Neural progenitor cell (in vitro differentiated cells): ENCODE measurements around the gene TMPRSS6. TPM values are rescaled to one million over a fixed set of nuclear protein-coding genes. Genes with fewer than 3 reads are reported as not detected.
A peak's percentile ranks its signal among the peaks of the same experiment; 100 is the strongest.

ENCODE experiments used
- DNase-seq: peaks from one replicate; pipeline ENCODE4 v3.0.0-alpha.2; 2016; ENCODE audit warnings: low spot score
- H2AFZ ChIP-seq: fragments of 200-600 bp; sonication (generic); replicated peaks from 2 replicates; pipeline ENCODE4 v1.6.1; 2016; ENCODE audit warnings: antibody characterized with exemption
- H3F3A ChIP-seq: fragments of 200-600 bp; sonication (generic); 2 replicates; pipeline ENCODE4 v1.6.1; 2016; ENCODE audit warnings: antibody characterized with exemption, low read depth
- H3K27ac ChIP-seq: fragments of 200-600 bp; sonication (generic); 2 replicates; pipeline ENCODE4 v1.5.1; 2016; ENCODE audit warnings: mild to moderate bottlenecking
- H3K27me3 ChIP-seq: fragments of 200-600 bp; sonication (generic); 2 replicates; pipeline ENCODE4 v1.6.1; 2016; ENCODE audit warnings: mild to moderate bottlenecking, moderate library complexity
- H3K36me3 ChIP-seq: fragments of 200-600 bp; sonication (generic); 2 replicates; pipeline ENCODE4 v1.5.1; 2016
- H3K4me1 ChIP-seq: fragments of 200-600 bp; sonication (generic); 2 replicates; pipeline ENCODE4 v1.6.1; 2016; ENCODE audit warnings: mixed run types
- H3K4me2 ChIP-seq: fragments of 200-600 bp; sonication (generic); 2 replicates; pipeline ENCODE4 v1.6.1; 2016
- H3K4me3 ChIP-seq: fragments of 200-600 bp; sonication (generic); 2 replicates; pipeline ENCODE4 v1.5.1; 2016
- H3K79me2 ChIP-seq: fragments of 200-600 bp; sonication (generic); 2 replicates; pipeline ENCODE4 v1.6.1; 2016; ENCODE audit warnings: low read depth
- H3K9ac ChIP-seq: fragments of 200-600 bp; sonication (generic); 2 replicates; pipeline ENCODE4 v1.6.1; 2016
- H3K9me3 ChIP-seq: fragments of 200-600 bp; sonication (generic); 2 replicates; pipeline ENCODE4 v1.5.1; 2016; ENCODE audit warnings: low read depth
- H4K20me1 ChIP-seq: fragments of 200-600 bp; sonication (generic); 2 replicates; pipeline ENCODE4 v1.6.1; 2016; ENCODE audit warnings: low read depth
- H3K27ac Mint-ChIP-seq: 3 replicates; pipeline ENCODE4 v1.8.0; 2021; ENCODE audit warnings: mixed read lengths
- H3K27me3 Mint-ChIP-seq: 2 replicates; pipeline ENCODE4 v1.8.0; 2022; ENCODE audit warnings: low read depth, mild to moderate bottlenecking, inconsistent platforms, moderate library complexity, mixed read lengths; ENCODE audit not compliant: insufficient read depth
- H3K36me3 Mint-ChIP-seq: 3 replicates; pipeline ENCODE4 v1.8.0; 2021; ENCODE audit warnings: mixed read lengths
- H3K4me1 Mint-ChIP-seq: 3 replicates; pipeline ENCODE4 v1.8.0; 2021; ENCODE audit warnings: mixed read lengths
- H3K4me3 Mint-ChIP-seq: 3 replicates; pipeline ENCODE4 v1.8.0; 2021; ENCODE audit warnings: mild to moderate bottlenecking, moderate library complexity, mixed read lengths
- H3K9me3 Mint-ChIP-seq: 3 replicates; pipeline ENCODE4 v1.8.0; 2020; ENCODE audit warnings: mixed read lengths
- EZH2 ChIP-seq: fragments of 200-600 bp; sonication (generic); IDR thresholded peaks from 2 replicates; pipeline ENCODE4 v1.6.1; 2017; ENCODE audit warnings: antibody characterized with exemption, mild to moderate bottlenecking, moderate library complexity
- EZH2phosphoT487 ChIP-seq: fragments of 200-600 bp; sonication (generic); IDR thresholded peaks from 2 replicates; pipeline ENCODE4 v1.6.1; 2017; ENCODE audit warnings: antibody characterized with exemption
- total RNA-seq: library from RNA; depleted of rRNA; stranded (reverse); fragments of >200 nt; gene quantifications from 2 replicates; pipeline ENCODE4 v1.2.3, GENCODE V29; 2015; ENCODE audit warnings: low replicate concordance
- TF ChIP-seq, protein P1 (sequence below): fragments of 200-600 bp; sonication (generic); IDR thresholded peaks from 2 replicates; pipeline ENCODE4 v1.5.1; 2017; ENCODE audit warnings: antibody characterized with exemption, mild to moderate bottlenecking

The TMPRSS6 gene
- total RNA-seq, 1 donor from 2014 or later, result not detected

DNA sequence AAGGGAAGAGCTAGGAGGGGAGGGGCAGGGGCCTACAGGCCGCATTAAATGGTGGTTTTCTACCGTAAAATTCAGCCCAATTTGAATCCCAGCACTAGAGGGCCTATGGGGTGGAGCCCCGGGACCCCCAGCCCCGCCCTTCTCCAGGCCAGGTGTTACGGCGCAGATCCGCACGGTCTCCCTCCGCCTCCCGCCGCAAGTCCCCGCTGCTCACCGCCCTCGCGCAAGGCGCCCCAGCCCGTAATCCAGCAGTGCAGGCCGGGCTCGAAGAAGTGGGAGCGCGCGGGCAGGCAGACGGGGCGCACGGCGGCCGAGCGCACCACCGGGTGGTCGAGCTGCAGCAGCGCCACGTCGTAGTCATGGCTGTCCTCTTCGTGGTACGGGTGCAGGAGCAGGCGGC is 40.7 kb downstream of the TMPRSS6 start:
- Histone ChIP-seq H3K4me3 (peak overlapping the region; percentile 41), H2AFZ (peak overlapping the region; percentile 84), H3K9ac (no peak overlapping the region), H3K36me3 (no peaks in the 10 kb centered on the region), H3K27me3 (peaks cover 67% of the 10 kb centered on the region), H4K20me1 (peaks cover 3% of the 10 kb centered on the region), H3K79me2 (no peaks in the 10 kb centered on the region), H3K27ac (no peak overlapping the region), H3K4me2 (peak overlapping the region; percentile 81), H3F3A (no peaks in the 10 kb centered on the region), H3K9me3 (no peaks in the 10 kb centered on the region), H3K4me1 (no peaks in the 10 kb centered on the region)
- peak; percentile 76 for DNase-seq
- Mint-ChIP-seq H3K27me3 (peaks cover 16% of the 10 kb centered on the region), H3K27ac (no peak overlapping the region), H3K36me3 (no peaks in the 10 kb centered on the region), H3K9me3 (no peaks in the 10 kb centered on the region), H3K4me1 (no peaks in the 10 kb centered on the region), H3K4me3 (no peak overlapping the region)
- TF ChIP-seq, protein P1, sequence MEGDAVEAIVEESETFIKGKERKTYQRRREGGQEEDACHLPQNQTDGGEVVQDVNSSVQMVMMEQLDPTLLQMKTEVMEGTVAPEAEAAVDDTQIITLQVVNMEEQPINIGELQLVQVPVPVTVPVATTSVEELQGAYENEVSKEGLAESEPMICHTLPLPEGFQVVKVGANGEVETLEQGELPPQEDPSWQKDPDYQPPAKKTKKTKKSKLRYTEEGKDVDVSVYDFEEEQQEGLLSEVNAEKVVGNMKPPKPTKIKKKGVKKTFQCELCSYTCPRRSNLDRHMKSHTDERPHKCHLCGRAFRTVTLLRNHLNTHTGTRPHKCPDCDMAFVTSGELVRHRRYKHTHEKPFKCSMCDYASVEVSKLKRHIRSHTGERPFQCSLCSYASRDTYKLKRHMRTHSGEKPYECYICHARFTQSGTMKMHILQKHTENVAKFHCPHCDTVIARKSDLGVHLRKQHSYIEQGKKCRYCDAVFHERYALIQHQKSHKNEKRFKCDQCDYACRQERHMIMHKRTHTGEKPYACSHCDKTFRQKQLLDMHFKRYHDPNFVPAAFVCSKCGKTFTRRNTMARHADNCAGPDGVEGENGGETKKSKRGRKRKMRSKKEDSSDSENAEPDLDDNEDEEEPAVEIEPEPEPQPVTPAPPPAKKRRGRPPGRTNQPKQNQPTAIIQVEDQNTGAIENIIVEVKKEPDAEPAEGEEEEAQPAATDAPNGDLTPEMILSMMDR, result no peak
- TF ChIP-seq EZH2, result peak; percentile 69

DNA sequence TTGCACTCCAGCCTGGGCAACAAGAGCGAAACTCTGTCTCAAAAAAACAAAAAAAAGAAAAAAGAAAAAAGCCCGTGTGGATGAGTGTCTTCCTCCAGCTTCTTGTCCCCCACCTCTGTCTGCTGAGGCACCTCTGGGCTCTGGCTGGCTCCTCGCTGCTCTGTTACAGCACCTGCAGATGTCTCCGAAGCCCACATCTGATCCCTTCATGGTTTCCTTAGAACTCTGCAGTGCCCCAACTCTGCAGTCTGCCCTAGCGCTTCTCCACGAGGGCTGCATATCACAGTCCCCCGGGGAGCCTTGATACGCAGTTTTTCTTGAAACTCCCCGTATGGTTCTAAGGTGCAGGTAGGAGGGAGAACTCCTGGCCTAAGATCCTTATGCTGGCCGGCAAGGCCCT is 42.1 kb downstream of the TMPRSS6 start:
- Mint-ChIP-seq H3K36me3 (no peaks in the 10 kb centered on the region), H3K27ac (no peak overlapping the region), H3K4me1 (no peaks in the 10 kb centered on the region), H3K27me3 (peaks cover 19% of the 10 kb centered on the region), H3K4me3 (no peak overlapping the region), H3K9me3 (no peaks in the 10 kb centered on the region)
- H3K36me3 ChIP-seq, result no peaks in the 10 kb centered on the region
- H3K27ac ChIP-seq, result no peak overlapping the region
- no peaks in the 10 kb centered on the region for H3F3A ChIP-seq
- no peak overlapping the region for H3K4me2 ChIP-seq
- H3K4me3 ChIP-seq, result no peak overlapping the region
- H3K27me3 ChIP-seq, result peaks cover 59% of the 10 kb centered on the region
- no peak overlapping the region for H2AFZ ChIP-seq
- TF ChIP-seq, protein P1, result no peak
- TF ChIP-seq EZH2phosphoT487 (no peak), EZH2 (no peak)
- H3K9ac ChIP-seq, result no peak overlapping the region
- H3K9me3 ChIP-seq, result no peaks in the 10 kb centered on the region
- no peaks in the 10 kb centered on the region for H3K4me1 ChIP-seq
- peaks cover 3% of the 10 kb centered on the region for H4K20me1 ChIP-seq
- DNase-seq, result no peak
- H3K79me2 ChIP-seq, result no peaks in the 10 kb centered on the region

- H3K27me3 Mint-ChIP-seq, result peaks cover 19% of the 10 kb centered on the region
- no peaks in the 10 kb centered on the region for H3K9me3 ChIP-seq
- H4K20me1 ChIP-seq, result peaks cover 3% of the 10 kb centered on the region
- peaks cover 1% of the 10 kb centered on the region for H3K36me3 Mint-ChIP-seq
- H3K9me3 Mint-ChIP-seq, result no peaks in the 10 kb centered on the region
- H3K79me2 ChIP-seq, result no peaks in the 10 kb centered on the region
- H3K4me1 ChIP-seq, result no peaks in the 10 kb centered on the region
- no peaks in the 10 kb centered on the region for H3K4me1 Mint-ChIP-seq
- no peak overlapping the region for H3K27ac Mint-ChIP-seq
- H3K4me3 Mint-ChIP-seq, result no peak overlapping the region
- DNase-seq, result no peak
- H3K9ac ChIP-seq, result no peak overlapping the region
- H3K4me2 ChIP-seq, result no peak overlapping the region
- no peak overlapping the region for H3K27ac ChIP-seq
- no peak overlapping the region for H3K4me3 ChIP-seq
- H3K27me3 ChIP-seq, result peaks cover 45% of the 10 kb centered on the region
- TF ChIP-seq EZH2 (no peak), EZH2phosphoT487 (no peak)
- TF ChIP-seq, protein P1, result no peak
- no peaks in the 10 kb centered on the region for H3F3A ChIP-seq
- no peak overlapping the region for H2AFZ ChIP-seq
- H3K36me3 ChIP-seq, result no peaks in the 10 kb centered on the region
Measured at GRCh38 chr22:37065961-37066360, 43.6 kb downstream of the TMPRSS6 start.
